NOMO-1 treated with DMSO at 0.1 percent for 48 hours (cell line): ENCODE data around the gene SNTG2.

Experiments
- DNase-seq: peaks from one replicate; lab custom pipeline; 2025; ENCODE audit not compliant: unreplicated experiment; lab: John Stamatoyannopoulos, UW

Gene SNTG2

DNA sequence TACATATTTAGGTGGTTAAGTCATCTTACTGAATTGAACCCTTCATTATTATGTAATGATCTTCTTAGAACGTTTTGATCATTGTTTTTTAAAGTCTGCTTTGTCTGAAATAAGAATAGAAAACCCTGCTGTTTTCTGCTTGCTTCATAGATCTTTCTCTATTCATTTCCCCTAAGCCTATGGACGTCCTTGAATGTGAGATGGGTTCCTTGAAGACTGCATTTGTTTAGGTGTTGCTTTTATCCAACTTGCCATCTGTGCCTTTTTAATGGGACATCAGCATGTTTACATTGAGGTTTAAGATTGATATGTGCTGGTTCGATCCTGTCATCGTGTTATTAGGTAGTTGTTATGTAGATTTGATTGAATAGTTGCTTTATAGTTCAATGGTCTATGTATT lies 95.4 kb downstream of the SNTG2 start:
- no peak for DNase-seq

DNA sequence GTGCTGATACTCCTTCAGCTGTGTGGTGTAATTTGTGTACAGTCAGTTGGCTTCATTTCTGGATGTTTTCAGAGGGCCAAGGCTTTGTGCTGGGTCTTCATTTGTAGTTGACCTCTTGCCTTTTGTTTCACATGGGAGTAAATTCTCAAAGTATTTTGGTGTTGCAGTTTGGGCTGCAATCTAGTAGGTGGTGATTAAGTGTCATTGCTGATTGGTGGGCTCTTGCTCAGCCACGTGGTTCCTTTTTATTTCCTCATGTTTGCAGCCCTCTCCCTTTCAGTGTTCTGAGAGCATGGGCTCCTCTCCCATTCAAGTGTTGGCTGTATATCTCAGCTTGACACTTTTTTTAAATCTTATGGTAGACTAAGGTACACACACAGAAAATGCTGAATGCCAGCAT lies 96.8 kb downstream of the SNTG2 start:
- no peak for DNase-seq

DNA sequence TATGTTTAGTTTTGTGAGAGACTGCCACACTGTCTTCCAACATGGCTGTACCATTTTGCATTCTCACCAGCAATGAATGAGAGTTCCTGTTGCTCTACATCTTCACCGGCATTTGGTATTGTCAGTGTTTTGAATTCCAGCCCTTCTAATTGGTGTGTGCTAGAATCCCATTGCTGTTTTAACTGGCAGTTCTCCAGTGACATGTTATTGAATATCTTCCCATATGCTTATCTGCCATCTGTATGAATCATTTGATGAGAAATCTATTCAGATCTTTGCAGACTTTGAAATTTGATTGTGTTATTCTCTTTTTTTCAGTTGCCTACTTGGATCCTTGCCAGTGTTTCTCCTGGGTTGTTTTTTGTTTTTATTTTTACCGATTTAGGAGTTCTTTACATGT lies 99.0 kb downstream of the SNTG2 start:
- no peak for DNase-seq

DNA sequence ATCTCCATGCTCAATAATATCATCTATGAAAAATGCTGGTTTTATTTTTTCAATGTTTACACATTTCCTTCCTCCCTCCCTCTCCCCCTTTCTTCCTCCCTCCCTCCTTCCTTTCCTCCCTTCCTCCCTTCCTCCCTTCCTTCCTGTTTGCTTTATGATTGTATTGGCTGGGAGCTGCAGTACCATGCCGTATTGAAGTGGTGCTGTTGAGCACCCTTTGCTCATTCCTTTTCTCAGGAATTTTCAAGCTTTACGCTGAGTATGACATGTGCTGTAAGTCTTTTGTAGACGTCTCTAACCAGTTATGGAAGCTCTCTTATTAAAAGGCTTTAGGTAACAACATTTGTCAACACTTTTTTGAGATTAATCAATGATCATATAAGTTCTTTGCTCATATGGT lies 100.4 kb downstream of the SNTG2 start:
- DNase-seq, result no peak

DNA sequence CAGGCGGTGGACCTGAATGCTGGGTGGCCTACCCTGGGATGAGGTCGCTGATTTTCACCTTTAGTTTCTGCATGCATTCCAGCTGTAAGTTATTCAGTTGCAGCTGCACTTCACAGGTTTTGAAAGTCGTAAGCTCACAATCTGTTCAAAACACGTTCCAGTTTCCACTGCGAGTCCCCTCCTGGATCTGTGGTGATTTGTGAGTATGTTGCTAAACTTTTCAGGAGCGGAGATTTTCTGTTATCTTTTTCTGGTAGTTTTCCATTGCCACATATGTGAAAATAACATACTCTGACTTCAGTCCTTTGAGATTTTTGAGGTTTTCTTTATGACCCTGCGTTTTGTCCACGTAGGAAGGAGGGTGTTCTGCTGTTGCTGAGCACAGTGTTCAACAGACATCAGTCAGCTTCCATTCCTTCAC lies 102.1 kb downstream of the SNTG2 start:
- no peak for DNase-seq

DNA sequence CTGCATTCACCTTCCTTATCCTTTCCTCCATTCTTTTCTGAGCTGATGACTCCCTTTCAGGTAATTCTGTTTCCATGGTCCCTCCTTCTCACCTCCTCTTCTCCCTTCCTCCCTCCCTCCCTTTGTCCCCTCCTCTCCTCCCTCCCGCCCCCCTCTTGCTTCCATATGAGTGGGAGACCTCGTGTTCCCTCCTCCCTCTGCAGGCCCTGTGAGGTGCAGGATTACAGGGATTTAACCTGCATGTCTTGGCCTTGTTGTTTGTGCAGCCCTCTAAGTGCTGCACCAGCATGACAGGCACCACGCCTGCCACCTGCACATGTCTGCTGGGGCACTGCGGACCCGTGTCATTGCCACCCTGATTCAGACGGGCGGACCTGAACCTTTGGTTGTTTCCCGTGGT lies 103.1 kb downstream of the SNTG2 start:
- DNase-seq, result no peak

DNA sequence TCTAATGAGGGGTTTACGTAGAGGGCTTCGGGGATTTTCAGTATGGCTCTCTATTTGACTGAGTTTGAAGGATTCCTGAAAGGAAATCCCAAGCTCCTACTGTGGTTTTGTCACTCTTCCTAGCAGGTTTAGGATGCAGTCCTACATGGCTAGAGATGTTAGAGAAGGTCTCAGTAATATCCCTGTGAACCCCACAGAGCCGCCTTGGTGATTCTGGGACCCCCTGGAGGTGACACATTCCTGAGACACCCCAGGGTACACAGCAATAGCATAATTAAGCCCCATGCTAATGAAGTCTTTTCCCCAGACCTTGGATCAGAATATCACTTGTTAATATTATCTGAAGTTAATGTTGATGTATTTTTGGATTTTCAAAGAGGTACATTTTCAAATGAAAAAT lies 103.8 kb downstream of the SNTG2 start:
- DNase-seq, result no peak

DNA sequence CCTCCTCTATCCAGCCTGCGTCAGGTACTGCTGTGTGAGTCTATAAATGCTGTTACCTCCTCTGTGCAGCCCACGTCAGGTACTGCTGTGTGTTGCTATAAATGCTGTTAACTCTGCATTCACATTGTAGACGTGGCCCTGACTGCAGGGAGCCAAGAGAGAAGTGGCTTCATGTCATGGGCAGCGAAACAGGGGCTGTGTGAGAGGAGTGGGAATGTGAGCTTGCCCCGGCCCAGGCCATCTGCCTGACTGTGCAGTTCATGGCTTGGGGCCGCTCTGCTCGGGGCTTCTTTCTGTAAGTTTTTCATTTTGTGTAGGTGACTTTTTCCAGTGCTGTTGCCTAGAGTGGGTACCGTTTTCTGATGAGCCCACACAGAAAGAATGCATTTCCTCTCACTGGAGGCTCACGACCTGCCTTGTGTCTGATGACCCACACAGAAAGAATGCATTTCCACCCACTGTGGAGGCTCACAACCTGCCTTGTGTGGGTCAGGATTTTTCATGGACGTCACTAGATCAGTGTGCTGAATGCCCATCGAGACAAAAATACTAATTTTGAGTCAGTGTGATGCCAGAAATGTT lies 104.5 kb downstream of the SNTG2 start:
- no peak for DNase-seq

DNA sequence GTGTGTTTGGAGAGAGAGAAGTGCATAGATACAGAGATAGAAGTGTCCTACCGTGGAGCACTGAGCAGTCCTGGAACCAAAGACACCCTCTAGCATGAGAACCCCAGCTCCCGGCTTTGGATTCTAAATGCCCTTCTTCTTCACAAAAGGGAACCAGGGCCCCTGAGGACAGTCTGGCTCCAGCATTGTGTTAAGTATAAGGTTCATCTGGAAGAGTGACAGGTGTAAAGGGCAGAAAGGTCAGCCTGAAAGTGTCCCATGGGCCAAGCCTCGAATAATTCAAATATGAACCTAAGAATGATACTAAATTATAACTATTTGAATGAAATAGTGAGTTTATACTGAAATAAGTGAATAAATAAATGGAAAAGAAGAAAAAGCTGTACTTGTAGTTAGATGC lies 109.7 kb downstream of the SNTG2 start:
- no peak for DNase-seq

DNA sequence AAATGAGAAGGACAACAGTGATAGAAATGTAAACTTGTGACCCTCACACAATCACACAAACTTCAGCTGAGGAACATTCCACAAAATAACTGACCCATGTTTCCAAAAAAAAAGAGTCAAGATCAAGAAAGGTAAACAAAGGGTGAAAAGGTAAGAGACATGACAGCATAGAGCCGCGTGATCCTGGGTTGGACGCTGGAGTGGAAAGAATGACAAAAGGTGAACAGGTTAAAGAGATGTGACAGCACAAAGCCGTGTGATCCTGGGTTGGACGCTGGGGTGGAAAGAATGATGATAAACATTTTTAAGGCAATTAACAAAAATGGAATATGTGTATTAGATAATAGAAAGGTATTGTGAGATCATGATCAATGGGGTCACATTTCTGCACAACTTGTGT lies 110.3 kb downstream of the SNTG2 start:
- DNase-seq, result no peak

DNA sequence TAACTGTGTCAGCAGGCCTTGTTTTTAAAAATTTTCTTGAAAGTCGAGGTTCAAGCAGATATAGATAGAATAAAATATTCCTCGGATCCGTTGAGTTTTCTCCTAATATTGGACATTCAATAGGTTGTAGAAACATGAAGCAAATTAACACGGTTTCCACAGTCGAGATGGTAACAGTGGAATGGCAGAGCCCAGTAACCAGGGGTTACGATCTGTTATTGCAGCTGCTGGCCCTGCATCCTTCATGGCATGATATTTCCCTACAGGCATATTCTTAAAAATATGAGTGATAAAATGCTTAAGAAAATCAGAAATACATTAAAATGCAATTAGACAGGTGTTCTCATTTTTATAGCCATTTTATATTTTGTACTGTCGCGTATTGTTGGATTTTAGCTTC lies 117.6 kb downstream of the SNTG2 start:
- DNase-seq, result no peak

DNA sequence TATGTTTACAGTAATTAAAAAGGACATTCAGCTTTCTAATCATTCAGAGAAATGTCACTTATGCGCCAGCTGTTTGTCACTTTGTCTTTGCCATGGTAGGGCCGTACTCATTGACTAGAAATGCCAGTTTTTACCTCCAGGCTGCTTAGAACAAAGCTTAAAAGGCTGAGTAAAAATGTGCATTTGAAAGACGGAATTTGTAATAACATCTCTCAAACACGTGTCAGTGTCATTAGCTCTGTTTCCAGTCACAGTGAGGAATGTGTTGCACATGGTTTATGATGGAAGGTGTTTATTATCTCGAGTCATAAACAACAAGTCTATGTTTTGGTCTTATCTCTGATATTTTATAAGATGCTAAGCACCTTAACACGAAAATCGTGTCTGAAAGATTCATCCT lies 118.2 kb downstream of the SNTG2 start:
- no peak for DNase-seq

DNA sequence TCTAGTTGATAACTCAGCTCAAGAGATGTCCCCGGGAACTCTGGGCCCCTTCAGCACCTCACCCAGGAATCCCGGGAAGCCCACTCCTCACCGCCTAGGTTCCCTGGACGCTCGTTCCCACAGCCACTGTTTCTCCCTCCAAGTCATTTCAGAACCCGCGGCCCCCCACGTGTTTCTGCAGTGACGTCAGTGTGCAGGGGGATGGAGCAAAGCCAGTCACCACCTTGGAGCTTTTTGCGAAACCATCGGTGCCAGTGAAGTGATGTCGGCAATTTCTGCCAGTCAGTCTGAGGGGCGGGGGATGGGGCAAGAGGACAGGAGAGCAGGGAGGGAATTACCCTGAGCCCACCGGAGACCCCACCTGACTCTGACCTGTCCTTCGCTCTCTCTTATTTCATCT lies 119.2 kb downstream of the SNTG2 start:
- DNase-seq, result no peak

DNA sequence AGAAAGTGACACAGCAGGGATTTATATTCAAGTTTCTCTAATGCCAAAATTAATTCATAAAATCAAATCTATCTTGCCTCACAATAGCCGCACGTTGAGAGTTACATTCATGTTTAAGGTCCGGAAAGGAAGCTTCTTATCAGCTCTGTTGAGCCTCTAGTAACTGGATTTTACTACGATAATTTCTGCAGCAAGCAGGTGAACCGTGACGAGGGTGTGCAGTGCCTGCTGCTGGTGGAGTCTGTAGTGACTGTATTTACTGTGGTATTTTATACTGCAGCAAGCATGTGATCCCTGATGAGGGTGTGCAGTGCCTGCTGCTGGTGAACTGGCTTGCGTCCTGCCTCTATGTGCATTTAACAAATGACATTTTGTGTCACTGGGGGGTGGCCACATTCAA lies 120.0 kb downstream of the SNTG2 start:
- no peak for DNase-seq

DNA sequence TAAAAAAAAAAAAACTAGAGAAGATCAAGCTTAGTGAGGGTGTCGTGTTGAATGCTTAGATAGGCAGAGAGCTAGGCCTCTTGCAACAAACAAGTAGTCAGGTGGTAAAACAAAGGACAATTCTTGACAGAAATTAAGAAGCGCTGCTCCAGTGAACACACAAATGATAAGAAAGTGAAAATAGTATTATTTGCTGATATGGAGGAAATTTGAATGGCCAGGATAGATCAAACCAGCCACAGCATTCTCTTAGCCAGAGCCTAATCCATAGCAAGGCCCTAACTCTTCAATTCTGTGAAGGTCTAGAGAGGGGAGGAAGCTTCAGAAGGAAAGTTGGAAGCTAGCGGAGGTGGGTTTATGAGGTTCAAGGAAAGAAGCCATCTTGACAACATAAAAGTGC lies 121.0 kb downstream of the SNTG2 start:
- DNase-seq, result no peak

DNA sequence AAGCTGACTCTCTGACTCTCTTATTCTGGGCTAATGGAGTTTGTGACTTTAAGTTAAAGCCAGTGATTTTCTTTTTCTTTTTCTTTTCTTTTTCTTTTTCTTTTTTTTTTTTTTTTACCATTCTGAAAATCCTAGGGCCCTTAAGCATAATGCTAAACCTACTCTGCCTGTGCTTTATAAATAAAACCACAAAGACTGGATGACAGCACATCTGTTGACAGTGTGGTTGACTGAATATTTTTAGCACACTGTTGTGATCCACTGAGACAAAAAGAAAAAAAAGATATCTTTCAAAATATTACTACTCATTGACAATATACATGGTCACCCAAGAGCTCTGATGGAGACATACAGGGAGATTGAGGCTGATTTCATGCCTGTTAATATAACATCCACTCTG lies 121.6 kb downstream of the SNTG2 start:
- no peak for DNase-seq

DNA sequence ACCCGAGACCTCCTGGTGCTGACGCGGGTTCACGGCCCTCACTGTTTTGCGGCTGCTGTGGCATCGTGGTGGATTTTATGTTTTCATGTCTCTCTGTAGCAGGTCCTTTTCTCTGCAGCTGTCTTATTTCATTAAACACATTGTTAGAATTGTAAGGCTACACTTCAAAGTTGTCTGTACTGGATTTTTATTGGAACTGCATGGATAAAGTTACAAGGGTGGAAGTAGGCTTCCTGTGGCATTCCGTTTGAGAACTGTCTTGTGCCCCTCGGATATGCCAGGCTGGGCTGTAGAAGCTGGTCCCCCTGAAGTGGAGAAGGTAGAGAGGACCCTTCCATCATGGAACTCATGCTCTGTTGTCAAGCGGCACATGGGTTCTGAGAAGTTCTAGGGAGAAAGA lies 127.3 kb downstream of the SNTG2 start:
- no peak for DNase-seq

DNA sequence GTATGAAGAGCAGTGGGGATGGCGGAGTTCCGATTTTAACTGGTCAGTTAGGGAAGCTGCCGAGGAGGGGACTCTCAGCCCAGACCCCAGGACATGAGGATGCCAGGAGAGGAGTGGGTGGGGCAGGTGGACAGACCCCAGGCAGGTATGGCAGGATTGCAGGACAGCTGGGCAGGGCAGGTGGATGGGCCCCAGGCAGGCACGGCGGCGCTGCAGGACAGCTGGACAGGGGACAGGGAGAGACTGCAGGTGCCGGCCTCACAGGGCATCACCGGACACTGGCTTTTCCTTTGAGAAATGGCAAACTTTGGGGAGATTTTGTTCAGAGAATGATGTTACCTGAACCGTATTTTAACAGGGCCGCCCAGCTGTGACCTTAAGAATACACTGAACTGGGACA lies 127.7 kb downstream of the SNTG2 start:
- no peak for DNase-seq

DNA sequence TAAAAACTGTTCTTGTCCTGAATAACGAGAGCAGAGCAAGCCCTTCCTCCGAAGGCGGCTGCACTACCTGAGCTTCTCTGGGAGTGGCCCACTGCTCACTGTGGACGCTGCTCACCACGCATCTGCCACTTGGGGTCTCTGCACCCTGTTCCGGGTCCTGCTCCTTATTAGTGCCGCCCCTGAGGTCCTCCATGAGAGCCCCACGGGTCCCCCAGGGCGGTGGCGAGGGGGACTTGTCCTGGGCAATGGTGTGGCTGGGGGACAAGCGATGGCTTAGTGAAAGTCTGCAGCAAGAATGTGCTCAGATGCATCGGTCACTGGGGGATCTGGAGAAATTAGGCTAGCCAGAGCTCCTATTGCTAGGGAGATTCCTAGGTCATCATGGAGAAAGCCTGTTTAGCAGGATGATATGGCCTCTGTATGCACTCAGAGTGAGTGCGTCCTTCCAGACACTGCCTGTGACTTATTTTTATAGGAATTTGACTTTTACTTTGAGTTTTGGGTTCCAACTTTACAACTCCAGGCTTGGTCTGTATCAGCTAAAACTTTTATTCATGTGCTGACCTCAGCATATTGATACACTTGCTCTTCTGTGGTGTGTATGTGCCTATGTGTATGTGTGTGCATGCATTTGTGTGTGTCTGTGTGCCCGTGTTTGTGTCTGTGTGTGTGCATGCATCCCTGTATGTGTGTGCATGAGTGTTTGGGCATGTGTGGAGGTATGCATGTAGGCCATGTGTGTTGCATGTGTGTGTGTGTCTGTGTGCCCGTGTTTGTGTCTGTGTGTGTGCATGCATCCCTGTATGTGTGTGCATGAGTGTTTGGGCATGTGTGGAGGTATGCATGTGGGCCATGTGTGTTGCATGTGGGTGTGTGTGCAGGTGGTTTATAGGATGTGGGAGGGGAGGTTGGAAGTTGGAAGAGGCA lies 129.5 kb downstream of the SNTG2 start:
- no peak for DNase-seq

DNA sequence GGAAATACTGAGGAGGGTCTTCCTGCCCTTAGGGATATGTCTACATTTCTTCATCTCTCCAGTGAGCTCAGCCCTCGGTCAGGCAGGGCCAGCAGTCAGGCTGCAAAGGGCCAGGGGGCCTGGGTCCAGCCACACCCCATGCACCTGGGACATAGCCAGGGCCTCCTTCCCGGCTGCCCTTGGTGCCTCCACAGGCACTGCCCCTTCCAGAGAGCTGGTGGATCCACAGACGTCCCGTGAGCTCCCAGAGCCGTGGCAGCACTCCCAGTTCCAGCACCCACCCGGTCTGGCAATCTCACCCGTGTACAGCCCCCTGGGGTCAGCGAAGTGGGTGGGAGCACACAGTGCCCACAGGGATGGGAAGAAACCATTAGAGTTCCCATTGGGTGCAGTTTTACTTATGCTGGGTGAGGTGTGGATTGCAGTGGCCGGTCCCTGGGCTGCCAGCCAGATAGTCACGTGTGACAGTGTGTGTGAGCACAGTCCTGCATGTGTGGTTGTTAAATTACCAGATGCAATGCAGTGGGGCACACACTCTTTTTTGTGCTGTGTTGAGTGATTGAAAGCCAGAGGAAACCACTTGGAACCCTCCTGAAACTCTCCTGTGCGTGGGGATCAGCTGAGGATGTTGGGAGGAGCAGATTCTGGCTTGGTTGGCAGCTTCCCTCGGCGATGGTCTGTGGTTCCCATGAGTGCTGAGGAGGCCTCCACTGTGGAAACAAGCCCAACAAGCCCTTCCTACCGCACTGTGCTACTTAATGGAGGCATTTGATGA lies 131.0 kb downstream of the SNTG2 start:
- no peak for DNase-seq

DNA sequence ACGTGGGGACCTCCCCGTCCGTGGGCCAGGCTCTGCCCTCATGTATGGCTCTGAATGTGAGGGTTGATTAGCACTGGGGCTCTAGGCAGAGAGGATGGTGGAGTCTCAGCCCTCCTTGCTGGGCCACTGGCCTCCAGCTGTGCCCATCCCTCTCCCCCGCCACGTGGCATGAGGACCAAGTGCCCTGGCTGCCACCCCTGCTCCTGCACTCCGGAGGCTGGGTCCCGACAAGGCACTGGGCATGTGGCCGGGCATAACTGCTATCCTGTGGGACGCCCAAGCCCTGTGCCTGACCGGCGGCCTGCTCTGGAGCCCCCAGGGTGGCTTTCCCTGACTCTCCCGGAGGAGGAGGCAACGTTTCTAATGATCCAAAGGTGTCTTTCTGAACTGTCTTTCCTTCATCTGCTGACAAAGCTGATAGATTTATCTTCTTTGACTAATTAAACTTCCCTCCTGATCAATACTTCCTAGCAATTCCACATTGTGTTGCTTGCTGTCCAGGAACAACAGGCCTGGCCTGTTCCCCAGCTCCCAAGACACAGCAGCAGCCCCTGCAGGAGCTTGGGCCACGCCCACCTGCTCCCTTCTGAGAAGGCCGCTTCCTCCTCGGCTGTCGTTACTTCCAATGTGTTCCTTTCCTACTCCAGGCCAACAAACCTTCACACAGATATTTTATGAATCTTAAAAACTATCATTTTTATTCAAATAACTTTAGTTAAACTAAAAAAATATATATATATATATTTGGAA lies 132.0 kb downstream of the SNTG2 start:
- DNase-seq, result no peak
